ENCODE results near the gene PPP1R15B. TPM values are rescaled to one million over a fixed set of nuclear protein-coding genes. Genes with fewer than 3 reads are reported as not detected.
A peak's percentile ranks its signal among the peaks of the same experiment; 100 is the strongest.

Gene PPP1R15B
- total RNA-seq, 2 experiments from 2014 or later = 72.6 to 79.2 TPM

DNA sequence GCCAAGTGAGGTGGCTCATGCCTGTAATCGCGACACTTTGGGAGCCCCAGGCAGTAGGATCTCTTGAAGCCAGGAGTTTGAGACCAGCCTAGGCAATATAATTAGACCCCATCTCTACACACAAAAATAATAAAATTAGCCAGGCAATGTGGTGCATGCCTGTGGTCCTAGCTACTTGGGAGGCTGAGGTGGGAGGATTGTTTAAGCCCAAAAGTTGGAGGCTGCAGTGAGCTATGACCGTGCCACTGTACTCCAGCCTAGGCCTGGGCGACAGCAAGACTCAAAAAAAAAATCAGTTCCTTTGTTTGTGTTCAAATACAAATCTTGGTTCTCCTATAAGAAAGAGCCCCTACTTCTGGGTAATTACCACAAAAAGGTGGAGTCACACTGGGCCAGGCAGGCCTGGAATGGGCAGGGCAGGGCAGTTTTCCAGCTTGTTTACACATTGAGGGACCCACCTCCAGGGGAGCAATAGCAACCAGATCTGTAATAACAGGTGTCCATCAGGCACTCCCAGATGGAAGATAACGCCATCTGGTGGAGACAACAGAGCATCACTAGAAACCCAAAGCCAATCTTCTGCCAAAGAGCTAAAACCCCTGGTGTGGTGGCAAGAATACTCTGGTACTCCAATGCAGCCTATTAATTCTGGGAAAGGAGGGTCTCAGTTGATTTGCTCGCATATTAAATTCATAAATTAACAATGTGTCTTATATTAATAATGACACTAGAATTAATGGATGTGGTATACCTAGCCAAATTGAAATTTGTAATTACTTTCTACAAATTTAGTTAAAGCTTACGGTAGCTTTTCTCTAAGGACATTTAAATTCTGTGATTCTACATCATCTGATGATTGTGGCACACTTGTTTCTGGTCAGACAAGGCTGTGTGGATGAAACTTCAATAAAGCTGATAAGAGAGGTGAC is 13.2 kb downstream of the PPP1R15B start:
- POLR2A ChIA-PET = interaction anchor here (0.5 to 1.3 kb wide), 10 partner anchors 9 to 1246 kb away, joined by 3 to 7 read pairs (median 4); no protein-coding TSS in a partner anchor
- no TSS peak for BruUV-seq (replicated peaks)

DNA sequence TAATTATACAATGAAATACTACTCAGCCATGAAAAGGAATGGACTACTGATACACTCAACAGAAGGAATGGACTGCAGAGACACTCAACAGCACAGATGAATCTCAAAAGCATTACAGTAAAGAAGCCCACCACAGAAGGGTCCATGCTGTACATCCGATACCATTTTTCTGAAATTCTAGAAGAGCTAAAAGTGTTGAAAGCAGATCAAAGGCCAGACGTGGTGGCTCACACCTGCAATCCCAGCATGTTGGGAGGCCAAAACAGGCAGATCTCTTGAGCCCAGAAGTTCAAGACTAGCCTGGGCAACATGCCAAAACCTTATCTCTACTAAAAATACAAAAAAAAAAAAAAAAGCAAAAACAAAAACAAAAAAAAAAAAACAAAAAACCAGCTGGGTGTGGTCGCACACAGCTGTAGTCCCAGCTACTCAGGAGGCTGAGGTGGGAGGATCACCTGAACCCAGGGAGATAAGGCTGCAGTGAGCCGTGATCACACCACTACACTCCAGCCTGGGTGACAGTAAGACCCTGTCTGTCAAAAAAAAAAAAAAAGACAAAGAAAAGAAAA is 15.5 kb downstream of the PPP1R15B start:
- Histone ChIP-seq H3K27ac (ENCODE audit: low read depth, low read length, poor library complexity, severe bottlenecking) (no peak overlapping the region), H2AFZ (ENCODE audit: low read length) (no peak overlapping the region), H3K9me2 (ENCODE audit: insufficient read depth, low read length) (no peaks in the 10 kb centered on the region), H3K36me3 (ENCODE audit: insufficient read depth, low read length) (peaks cover 56% of the 10 kb centered on the region), H3K79me2 (ENCODE audit: insufficient read depth, low read depth, low read length) (peaks cover 4% of the 10 kb centered on the region; the same call in 1 of the 2 replicates), H3K4me3 (ENCODE audit: low read depth, low read length, poor library complexity, severe bottlenecking) (no peak overlapping the region), H3K4me2 (ENCODE audit: low read length) (no peak overlapping the region), H3K4me1 (ENCODE audit: insufficient read depth, low read length, poor library complexity, severe bottlenecking) (no peaks in the 10 kb centered on the region), H3K9me3 (ENCODE audit: low read length) (no peaks in the 10 kb centered on the region), H4K20me1 (ENCODE audit: insufficient read depth, low read length) (no peaks in the 10 kb centered on the region)
- ChIA-PET POLR2A (interaction anchor here (0.6 to 0.8 kb wide), 2 partner anchors 41 to 120 kb away, joined by 3 to 5 read pairs; partner anchors contain the start of gene MDM4), CTCF (ENCODE audit: unreplicated experiment) (no interaction called here)
- no peak for DNase-seq (ENCODE audit: low spot score)
- intact Hi-C loops (cut with micrococcal nuclease; ENCODE audit: unreplicated experiment) = no loop called here
- BruUV-seq (replicated peaks) = no TSS peak
- no peak for TF ChIP-seq EZH2phosphoT487 (IDR thresholded peaks at IDR 0.05; ENCODE audit: borderline replicate concordance, low read depth, low read length)
- TF ChIP-seq, protein P1, sequence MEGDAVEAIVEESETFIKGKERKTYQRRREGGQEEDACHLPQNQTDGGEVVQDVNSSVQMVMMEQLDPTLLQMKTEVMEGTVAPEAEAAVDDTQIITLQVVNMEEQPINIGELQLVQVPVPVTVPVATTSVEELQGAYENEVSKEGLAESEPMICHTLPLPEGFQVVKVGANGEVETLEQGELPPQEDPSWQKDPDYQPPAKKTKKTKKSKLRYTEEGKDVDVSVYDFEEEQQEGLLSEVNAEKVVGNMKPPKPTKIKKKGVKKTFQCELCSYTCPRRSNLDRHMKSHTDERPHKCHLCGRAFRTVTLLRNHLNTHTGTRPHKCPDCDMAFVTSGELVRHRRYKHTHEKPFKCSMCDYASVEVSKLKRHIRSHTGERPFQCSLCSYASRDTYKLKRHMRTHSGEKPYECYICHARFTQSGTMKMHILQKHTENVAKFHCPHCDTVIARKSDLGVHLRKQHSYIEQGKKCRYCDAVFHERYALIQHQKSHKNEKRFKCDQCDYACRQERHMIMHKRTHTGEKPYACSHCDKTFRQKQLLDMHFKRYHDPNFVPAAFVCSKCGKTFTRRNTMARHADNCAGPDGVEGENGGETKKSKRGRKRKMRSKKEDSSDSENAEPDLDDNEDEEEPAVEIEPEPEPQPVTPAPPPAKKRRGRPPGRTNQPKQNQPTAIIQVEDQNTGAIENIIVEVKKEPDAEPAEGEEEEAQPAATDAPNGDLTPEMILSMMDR (conservative IDR thresholded peaks at IDR 0.05; ENCODE audit: low read length) = no peak

More for the DNA sequence above, 13.2 kb downstream of the PPP1R15B start:
- CTCF ChIA-PET (ENCODE audit: unreplicated experiment) = interaction anchor here (0.6 to 1.4 kb wide), 8 partner anchors 10 to 118 kb away, joined by 3 to 5 read pairs (median 4); partner anchors contain the start of genes MDM4 and PIK3C2B
- Histone ChIP-seq H3K9me3 (ENCODE audit: low read length) (no peaks in the 10 kb centered on the region), H4K20me1 (ENCODE audit: insufficient read depth, low read length) (0 out of 2 replicates have a peak, but pooled peaks cover 1% of the 10 kb centered on the region), H3K27ac (ENCODE audit: low read depth, low read length, poor library complexity, severe bottlenecking) (no peak overlapping the region), H2AFZ (ENCODE audit: low read length) (no peak overlapping the region), H3K4me1 (ENCODE audit: insufficient read depth, low read length, poor library complexity, severe bottlenecking) (no peaks in the 10 kb centered on the region), H3K4me3 (ENCODE audit: low read depth, low read length, poor library complexity, severe bottlenecking) (no peak overlapping the region), H3K36me3 (ENCODE audit: insufficient read depth, low read length) (peaks cover 78% of the 10 kb centered on the region), H3K79me2 (ENCODE audit: insufficient read depth, low read depth, low read length) (peaks cover 27% of the 10 kb centered on the region), H3K9me2 (ENCODE audit: insufficient read depth, low read length) (no peaks in the 10 kb centered on the region), H3K4me2 (ENCODE audit: low read length) (no peak overlapping the region)
- DNase-seq (ENCODE audit: low spot score) = peak; percentile 87
- intact Hi-C loops (cut with micrococcal nuclease; ENCODE audit: unreplicated experiment) = no loop called here
- TF ChIP-seq, protein P1 (conservative IDR thresholded peaks at IDR 0.05; ENCODE audit: low read length) = peak; percentile 96
- TF ChIP-seq EZH2phosphoT487 (IDR thresholded peaks at IDR 0.05; ENCODE audit: borderline replicate concordance, low read depth, low read length) = no peak
